ENCODE data around the gene CEP68. TPM values are rescaled to one million over a fixed set of nuclear protein-coding genes. Genes with fewer than 3 reads are reported as not detected.
A peak's percentile ranks its signal among the peaks of the same experiment; 100 is the strongest.

The CEP68 gene
- total RNA-seq (10 to 100 TPM in 4 of 5 experiments, 1 to 10 TPM in 1; 8.5 to 52.0 (median 20.8) TPM), polyA plus RNA-seq (10 to 100 TPM; 25.6 to 36.0 TPM), total RNA-seq (66.1 reads per million, percentile 77 among the genes with 10 or more reads in this experiment)

- intact Hi-C loops (cut with micrococcal nuclease): loop anchor here (1.0 to 10.0 kb wide), 18 partner anchors 8 to 1468 kb away; partner anchors contain the start of genes ACTR2 (in 2 of the 2), AFTPH (in 2 of the 2), RAB1A (in 2 of the 2) and SLC1A4 (in 2 of the 2)
- Mint-ChIP-seq H3K4me1 (peaks cover 41 to 81% (median 61%) of the 10 kb centered on the region in 7 donors), H3K4me3 (peak within 1 kb of the TSS; percentile 79 to 99 (median 94)), H3K36me3 (peaks cover 0 to 6% (median 0%) of the 10 kb centered on the region in 5 donors), H3K27ac (peak within 1 kb of the TSS; percentile 84 to 97 (median 90)), H3K27me3 (peaks cover 0 to 2% (median 0%) of the 10 kb centered on the region in 5 donors), H3K9me3 (no peaks in the 10 kb centered on the region)
- ATAC-seq (peak; percentile 96), DNase-seq (peak; percentile 88 to 96 (median 95))
- Histone ChIP-seq H3K4me3 (ENCODE audit: low read length) (peak within 1 kb of the TSS; percentile 54), H3K9me3 (ENCODE audit: control insufficient read depth in 2 of 3, low read length in 3 of 3) (no peaks in the 10 kb centered on the region), H3K36me3 (ENCODE audit: control insufficient read depth in 2 of 3, insufficient read depth in 3 of 3, low read length in 3 of 3) (no peaks in the 10 kb centered on the region), H3K27me3 (ENCODE audit: control insufficient read depth in 2 of 2, insufficient read depth in 2 of 2, low read length in 2 of 2) (no peaks in the 10 kb centered on the region), H3K4me1 (ENCODE audit: control insufficient read depth in 2 of 2, insufficient read depth in 2 of 2, low read length in 2 of 2) (peaks cover 10 to 42% of the 10 kb centered on the region in 2 donors), H3K27ac (ENCODE audit: low read depth, low read length) (peak within 1 kb of the TSS; percentile 76)
- CTCF ChIA-PET: interaction anchor here (0.5 to 2.1 kb wide), 6 partner anchors 15 to 115 kb away, joined by 3 to 8 read pairs (median 4); partner anchors contain the start of gene RAB1A
- POLR2A ChIA-PET: interaction anchor here (0.7 to 5.6 kb wide), 17 partner anchors 9 to 288 kb away, joined by 3 to 51 read pairs (median 4); partner anchors contain the start of genes ACTR2, RAB1A and SLC1A4
Observed at GRCh38 chr2:65056215-65057053, at the start of gene CEP68. TSS of gene CEP68 (plus strand) at chr2:65056416. CDS start at chr2:65069445, 13,029 bp downstream.

- DNase-seq (no peak), ATAC-seq (no peak)
- Histone ChIP-seq H3K27ac (ENCODE audit: low read depth, low read length) (no peak overlapping the region), H3K4me1 (ENCODE audit: control insufficient read depth in 2 of 2, insufficient read depth in 2 of 2, low read length in 2 of 2) (no peaks in the 10 kb centered on the region), H3K9me3 (ENCODE audit: control insufficient read depth in 2 of 3, low read length in 3 of 3) (no peaks in the 10 kb centered on the region), H3K4me3 (ENCODE audit: low read length) (no peak overlapping the region), H3K36me3 (ENCODE audit: control insufficient read depth in 2 of 3, insufficient read depth in 3 of 3, low read length in 3 of 3) (no peaks in the 10 kb centered on the region), H3K27me3 (ENCODE audit: control insufficient read depth in 2 of 2, insufficient read depth in 2 of 2, low read length in 2 of 2) (no peaks in the 10 kb centered on the region)
- ChIA-PET POLR2A (no interaction called here), CTCF (no interaction called here)
- Mint-ChIP-seq H3K9me3 (no peaks in the 10 kb centered on the region), H3K27ac (no peak overlapping the region), H3K4me3 (no peak overlapping the region), H3K4me1 (peaks cover 0 to 24% (median 8%) of the 10 kb centered on the region in 7 donors), H3K27me3 (no peaks in the 10 kb centered on the region), H3K36me3 (peaks cover 0 to 24% (median 3%) of the 10 kb centered on the region in 5 donors)
- intact Hi-C loops (cut with micrococcal nuclease): no loop called here
Observed at GRCh38 chr2:65013776-65014175, 42.4 kb upstream of the CEP68 start.

GRCh38 chr2:65015731-65016130 is 40.5 kb upstream of the CEP68 start:
- intact Hi-C loops (cut with micrococcal nuclease): no loop called here
- Mint-ChIP-seq H3K27ac (no peak overlapping the region), H3K4me1 (peaks cover 0 to 24% (median 10%) of the 10 kb centered on the region in 7 donors), H3K4me3 (no peak overlapping the region), H3K9me3 (no peaks in the 10 kb centered on the region), H3K27me3 (no peaks in the 10 kb centered on the region), H3K36me3 (peaks cover 4 to 28% (median 9%) of the 10 kb centered on the region in 5 donors)
- no peaks in the 10 kb centered on the region for H3K4me1 ChIP-seq (ENCODE audit: control insufficient read depth in 2 of 2, insufficient read depth in 2 of 2, low read length in 2 of 2)
- H3K4me3 ChIP-seq (ENCODE audit: low read length): no peak overlapping the region
- no peaks in the 10 kb centered on the region for H3K27me3 ChIP-seq (ENCODE audit: control insufficient read depth in 2 of 2, insufficient read depth in 2 of 2, low read length in 2 of 2)
- ATAC-seq (no peak), DNase-seq (no peak)
- POLR2A ChIA-PET: no interaction called here
- no peak overlapping the region for H3K27ac ChIP-seq (ENCODE audit: low read depth, low read length)
- no peaks in the 10 kb centered on the region for H3K9me3 ChIP-seq (ENCODE audit: control insufficient read depth in 2 of 3, low read length in 3 of 3)
- no peaks in the 10 kb centered on the region for H3K36me3 ChIP-seq (ENCODE audit: control insufficient read depth in 2 of 3, insufficient read depth in 3 of 3, low read length in 3 of 3)
- CTCF ChIA-PET: interaction anchor here (0.6 kb wide), 1 partner anchor 101 kb away, joined by 4 read pairs; no protein-coding TSS in a partner anchor

- Histone ChIP-seq H3K27me3 (ENCODE audit: control insufficient read depth in 2 of 2, insufficient read depth in 2 of 2, low read length in 2 of 2) (no peaks in the 10 kb centered on the region), H3K4me3 (ENCODE audit: low read length) (no peak overlapping the region), H3K36me3 (ENCODE audit: control insufficient read depth in 2 of 3, insufficient read depth in 3 of 3, low read length in 3 of 3) (no peaks in the 10 kb centered on the region), H3K27ac (ENCODE audit: low read depth, low read length) (no peak overlapping the region), H3K4me1 (ENCODE audit: control insufficient read depth in 2 of 2, insufficient read depth in 2 of 2, low read length in 2 of 2) (no peaks in the 10 kb centered on the region), H3K9me3 (ENCODE audit: control insufficient read depth in 2 of 3, low read length in 3 of 3) (no peaks in the 10 kb centered on the region)
- intact Hi-C loops (cut with micrococcal nuclease): loop anchor here in 1 of 2 donors (1.0 kb wide), 1 partner anchor 24 kb away; no protein-coding TSS in a partner anchor
- peaks cover 0 to 24% (median 10%) of the 10 kb centered on the region in 7 donors for H3K4me1 Mint-ChIP-seq
- H3K4me3 Mint-ChIP-seq: no peak overlapping the region
- H3K27me3 Mint-ChIP-seq: no peaks in the 10 kb centered on the region
- POLR2A ChIA-PET: no interaction called here
- H3K36me3 Mint-ChIP-seq: peaks cover 4 to 30% (median 9%) of the 10 kb centered on the region in 5 donors
- no peaks in the 10 kb centered on the region for H3K9me3 Mint-ChIP-seq
- CTCF ChIA-PET: interaction anchor here (0.7 kb wide), 1 partner anchor 152 kb away, joined by 3 read pairs; no protein-coding TSS in a partner anchor
- H3K27ac Mint-ChIP-seq: no peak overlapping the region
- no peak for DNase-seq
- no peak for ATAC-seq
Observed at GRCh38 chr2:65016789-65017188, 39.4 kb upstream of the CEP68 start.

GRCh38 chr2:65017335-65017734 is 38.9 kb upstream of the CEP68 start:
- H3K4me1 Mint-ChIP-seq: peaks cover 0 to 24% (median 10%) of the 10 kb centered on the region in 7 donors
- no peak overlapping the region for H3K27ac ChIP-seq (ENCODE audit: low read depth, low read length)
- intact Hi-C loops (cut with micrococcal nuclease): loop anchor here in 1 of 2 donors (1.0 kb wide), 1 partner anchor 23 kb away; no protein-coding TSS in a partner anchor
- ATAC-seq (peak; percentile 64), DNase-seq (no peak)
- no peak overlapping the region for H3K27ac Mint-ChIP-seq
- no peaks in the 10 kb centered on the region for H3K9me3 Mint-ChIP-seq
- POLR2A ChIA-PET: no interaction called here
- no peaks in the 10 kb centered on the region for H3K27me3 ChIP-seq (ENCODE audit: control insufficient read depth in 2 of 2, insufficient read depth in 2 of 2, low read length in 2 of 2)
- H3K27me3 Mint-ChIP-seq: no peaks in the 10 kb centered on the region
- H3K9me3 ChIP-seq (ENCODE audit: control insufficient read depth in 2 of 3, low read length in 3 of 3): no peaks in the 10 kb centered on the region
- CTCF ChIA-PET: no interaction called here
- H3K36me3 ChIP-seq (ENCODE audit: control insufficient read depth in 2 of 3, insufficient read depth in 3 of 3, low read length in 3 of 3): no peaks in the 10 kb centered on the region
- no peak overlapping the region for H3K4me3 Mint-ChIP-seq
- no peak overlapping the region for H3K4me3 ChIP-seq (ENCODE audit: low read length)
- H3K36me3 Mint-ChIP-seq: peaks cover 4 to 32% (median 12%) of the 10 kb centered on the region in 5 donors
- no peaks in the 10 kb centered on the region for H3K4me1 ChIP-seq (ENCODE audit: control insufficient read depth in 2 of 2, insufficient read depth in 2 of 2, low read length in 2 of 2)

GRCh38 chr2:65018141-65018582 is 38.1 kb upstream of the CEP68 start:
- peak overlapping the region in 1 of 10 donors; percentile 12 for H3K4me3 Mint-ChIP-seq

More at GRCh38 chr2:65018141-65018582, 38.1 kb upstream of the CEP68 start:
- ChIA-PET POLR2A (no interaction called here), CTCF (no interaction called here)
- no peaks in the 10 kb centered on the region for H3K27me3 Mint-ChIP-seq
- H3K27me3 ChIP-seq (ENCODE audit: control insufficient read depth in 2 of 2, insufficient read depth in 2 of 2, low read length in 2 of 2): no peaks in the 10 kb centered on the region
- H3K9me3 ChIP-seq (ENCODE audit: control insufficient read depth in 2 of 3, low read length in 3 of 3): no peaks in the 10 kb centered on the region
- H3K4me3 ChIP-seq (ENCODE audit: low read length): no peak overlapping the region
- ATAC-seq: peak; percentile 79
- peaks cover 0 to 24% (median 10%) of the 10 kb centered on the region in 7 donors for H3K4me1 Mint-ChIP-seq
- H3K4me1 ChIP-seq (ENCODE audit: control insufficient read depth in 2 of 2, insufficient read depth in 2 of 2, low read length in 2 of 2): no peaks in the 10 kb centered on the region
- H3K27ac ChIP-seq (ENCODE audit: low read depth, low read length): no peak overlapping the region
- intact Hi-C loops (cut with micrococcal nuclease): no loop called here
- peak overlapping the region in 1 of 9 donors; percentile 53 for H3K27ac Mint-ChIP-seq
- no peak for DNase-seq
- peaks cover 4 to 37% (median 15%) of the 10 kb centered on the region in 5 donors for H3K36me3 Mint-ChIP-seq
- H3K9me3 Mint-ChIP-seq: no peaks in the 10 kb centered on the region
- H3K36me3 ChIP-seq (ENCODE audit: control insufficient read depth in 2 of 3, insufficient read depth in 3 of 3, low read length in 3 of 3): no peaks in the 10 kb centered on the region
